GM23338 (cell line): Measurements from ENCODE around the gene BMPR1B. TPM values are rescaled to one million over a fixed set of nuclear protein-coding genes. Genes with fewer than 3 reads are reported as not detected.

ENCODE experiments used
- ATAC-seq: fragments of 200-7000 bp; cut with Tn5 transposase; 3 replicates; pipeline ENCODE4 v1.9.1; 2020
- DNase-seq: peaks from one replicate; pipeline ENCODE4 v3.0.0-alpha.2; 2015; ENCODE audit warnings: low spot score
- H2AFZ ChIP-seq: fragments of 200-600 bp; sonication (generic); 2 replicates; pipeline ENCODE4 v1.8.0; 2016; ENCODE audit warnings: antibody characterized with exemption, mild to moderate bottlenecking, moderate library complexity
- H3F3A ChIP-seq: fragments of 200-600 bp; sonication (generic); replicated peaks from 2 replicates; pipeline ENCODE4 v1.8.0; 2017; ENCODE audit warnings: antibody characterized with exemption, mixed run types, low read depth
- H3K27ac ChIP-seq: fragments of 200-600 bp; sonication (generic); 2 replicates; pipeline ENCODE4 v1.6.1; 2016; ENCODE audit warnings: low read depth
- H3K27me3 ChIP-seq: fragments of 200-600 bp; sonication (generic); 2 replicates; pipeline ENCODE4 v1.8.0; 2016; ENCODE audit warnings: mild to moderate bottlenecking, mixed run types, moderate library complexity; ENCODE audit not compliant: insufficient read depth
- H3K36me3 ChIP-seq: fragments of 200-600 bp; sonication (generic); 2 replicates; pipeline ENCODE4 v1.8.0; 2016; ENCODE audit warnings: mild to moderate bottlenecking; ENCODE audit not compliant: insufficient read depth
- H3K4me1 ChIP-seq: fragments of 200-600 bp; sonication (generic); 2 replicates; pipeline ENCODE4 v1.8.0; 2016; ENCODE audit warnings: mild to moderate bottlenecking, moderate library complexity; ENCODE audit not compliant: insufficient read depth
- H3K4me2 ChIP-seq: fragments of 200-600 bp; sonication (generic); 2 replicates; pipeline ENCODE4 v1.7.1; 2017; ENCODE audit warnings: mixed run types
- H3K4me3 ChIP-seq: fragments of 200-600 bp; sonication (generic); 2 replicates; pipeline ENCODE4 v1.6.1; 2016; ENCODE audit warnings: mixed run types
- H3K79me2 ChIP-seq: fragments of 200-600 bp; sonication (generic); replicated peaks from 2 replicates; pipeline ENCODE4 v1.8.0; 2017; ENCODE audit warnings: mild to moderate bottlenecking; ENCODE audit not compliant: insufficient read depth
- H3K9me2 ChIP-seq: fragments of 200-600 bp; sonication (generic); 2 replicates; pipeline ENCODE4 v1.8.0; 2017; ENCODE audit not compliant: insufficient read depth
- H4K20me1 ChIP-seq: fragments of 200-600 bp; sonication (generic); replicated peaks from 2 replicates; pipeline ENCODE4 v1.8.0; 2017; ENCODE audit warnings: mild to moderate bottlenecking; ENCODE audit not compliant: insufficient read depth
- H3K27ac Mint-ChIP-seq: 2 replicates; pipeline ENCODE4 v1.8.0; 2020; ENCODE audit warnings: inconsistent platforms, mild to moderate bottlenecking, moderate library complexity, mixed read lengths
- H3K27me3 Mint-ChIP-seq: 3 replicates; pipeline ENCODE4 v1.8.0; 2022; ENCODE audit warnings: low read depth, mild to moderate bottlenecking, moderate library complexity, mixed read lengths, inconsistent platforms; ENCODE audit not compliant: insufficient read depth, poor library complexity
- H3K36me3 Mint-ChIP-seq: 3 replicates; pipeline ENCODE4 v1.8.0; 2021; ENCODE audit warnings: low read depth, mild to moderate bottlenecking, inconsistent platforms, moderate library complexity, mixed read lengths
- H3K4me1 Mint-ChIP-seq: 3 replicates; pipeline ENCODE4 v1.8.0; 2020; ENCODE audit warnings: mild to moderate bottlenecking, inconsistent platforms, mixed read lengths
- H3K4me3 Mint-ChIP-seq: 3 replicates; pipeline ENCODE4 v1.8.0; 2021; ENCODE audit warnings: moderate library complexity, mild to moderate bottlenecking, inconsistent platforms, mixed read lengths
- H3K9me3 Mint-ChIP-seq: 3 replicates; pipeline ENCODE4 v1.8.0; 2020; ENCODE audit warnings: moderate library complexity, mild to moderate bottlenecking, inconsistent platforms, mixed read lengths
- CREB1 ChIP-seq: fragments of 250-450 bp; sonication (Bioruptor Pico); IDR thresholded peaks from 2 replicates; pipeline ENCODE4 v1.5.0; 2020; ENCODE audit warnings: low read depth, mild to moderate bottlenecking, moderate library complexity
- CTCF ChIP-seq, 2 experiments: fragments of 200-600 bp in 1 of 2; sonication (generic) in 1 of 2; conservative IDR thresholded peaks; 2 replicates each; pipeline versions ENCODE4 v1.5.1 to v1.6.1; 2016 to 2017; ENCODE audit warnings: antibody characterized with exemption in 2 of 2, low read depth in 2 of 2, mild to moderate bottlenecking in 2 of 2, moderate library complexity in 1 of 2
- ETS1 ChIP-seq: IDR thresholded peaks from 2 replicates; pipeline ENCODE4 v1.6.1; 2016; ENCODE audit warnings: antibody characterized with exemption
- REST ChIP-seq: IDR thresholded peaks from one replicate; pipeline ENCODE4 v1.6.1; 2018; ENCODE audit warnings: antibody characterized with exemption; ENCODE audit not compliant: unreplicated experiment
- ZNF114 ChIP-seq: fragments of 250-450 bp; sonication (Bioruptor Pico); IDR thresholded peaks from 2 replicates; pipeline ENCODE4 v1.5.0; 2020; ENCODE audit warnings: mild to moderate bottlenecking, moderate library complexity
- ZNF331 ChIP-seq: fragments of 250-450 bp; sonication (Bioruptor Pico); IDR thresholded peaks from 2 replicates; pipeline ENCODE4 v1.5.0; 2020; ENCODE audit warnings: low read depth, mild to moderate bottlenecking, moderate library complexity
- polyA plus RNA-seq: library from polyadenylated mRNA; unstranded; fragments of >200 nt; fragmentation: Nextera tagmentation; extraction: Ambion mirVana; gene quantifications from 2 replicates; pipeline ENCODE4 v1.2.1, GENCODE V29; 2016
- total RNA-seq: library from RNA; depleted of rRNA; stranded (reverse); fragments of >200 nt; shearing (Covaris generic); gene quantifications from 2 replicates; pipeline ENCODE4 v1.2.3, GENCODE V29; 2014

Gene BMPR1B
- total and polyA plus RNA-seq, 2 experiments from 2014 or later = 0.48 to 1.0 TPM

GRCh38 chr4:94965852-94966251, 208.1 kb downstream of the BMPR1B start (continued):
- no peak for TF ChIP-seq CREB1 (CRISPR knock-in tag)
- TF ChIP-seq ETS1 = no peak

- H3K4me3 ChIP-seq = no peak overlapping the region
- no peak for TF ChIP-seq ETS1
- H4K20me1 ChIP-seq = no peaks in the 10 kb centered on the region
- no peak overlapping the region for H3K4me3 Mint-ChIP-seq
- H3K9me2 ChIP-seq = no peaks in the 10 kb centered on the region
- H3K27ac Mint-ChIP-seq = no peak overlapping the region
- no peak overlapping the region for H3K27ac ChIP-seq
- H3K79me2 ChIP-seq = no peaks in the 10 kb centered on the region
- H3K4me2 ChIP-seq = no peak overlapping the region
- no peaks in the 10 kb centered on the region for H3F3A ChIP-seq
- no peak overlapping the region for H2AFZ ChIP-seq
- no peaks in the 10 kb centered on the region for H3K27me3 ChIP-seq
- H3K36me3 Mint-ChIP-seq = no peaks in the 10 kb centered on the region
- no peak for ATAC-seq
- H3K4me1 ChIP-seq = no peaks in the 10 kb centered on the region
- DNase-seq = no peak
- H3K27me3 Mint-ChIP-seq = no peaks in the 10 kb centered on the region
- H3K4me1 Mint-ChIP-seq = peaks cover 8% of the 10 kb centered on the region; the same call in 2 of the 3 replicates
- H3K9me3 Mint-ChIP-seq = no peaks in the 10 kb centered on the region
- no peaks in the 10 kb centered on the region for H3K36me3 ChIP-seq
Observed at GRCh38 chr4:94968493-94968892, 210.7 kb downstream of the BMPR1B start.

- Histone ChIP-seq H3K4me2 (no peak overlapping the region), H3K9me2 (no peaks in the 10 kb centered on the region), H3K4me1 (no peaks in the 10 kb centered on the region), H4K20me1 (no peaks in the 10 kb centered on the region), H3F3A (no peaks in the 10 kb centered on the region), H3K4me3 (no peak overlapping the region), H3K27ac (no peak overlapping the region), H3K79me2 (no peaks in the 10 kb centered on the region), H3K36me3 (no peaks in the 10 kb centered on the region), H3K27me3 (no peaks in the 10 kb centered on the region), H2AFZ (no peak overlapping the region)
- H3K4me3 Mint-ChIP-seq = no peak overlapping the region
- H3K27me3 Mint-ChIP-seq = no peaks in the 10 kb centered on the region
- ATAC-seq = no peak
- no peak overlapping the region for H3K27ac Mint-ChIP-seq
- H3K36me3 Mint-ChIP-seq = no peaks in the 10 kb centered on the region
- no peaks in the 10 kb centered on the region for H3K9me3 Mint-ChIP-seq
- DNase-seq = no peak
- H3K4me1 Mint-ChIP-seq = peaks cover 1% of the 10 kb centered on the region; the same call in 2 of the 3 replicates
- TF ChIP-seq ZNF114 (CRISPR knock-in tag) (no peak), REST (no peak), CTCF (conservative IDR thresholded peaks at IDR 0.05; ENCODE audit: low read depth in 2 of 2) (no peak), ZNF331 (CRISPR knock-in tag) (no peak), CREB1 (CRISPR knock-in tag) (no peak)
Observed at GRCh38 chr4:94970650-94971049, 212.9 kb downstream of the BMPR1B start.
